ENCODE measurements around the gene RXRB.

- TF ChIP-seq POLR2AphosphoS5 (IDR thresholded peaks at IDR 0.05; ENCODE audit: low read depth) (peak; percentile 89), CTCF (IDR thresholded peaks at IDR 0.05; ENCODE audit: insufficient read depth, low read length) (no peak)
These were observed 48.7 kb upstream of the RXRB start for GRCh38 chr6:33248932-33249731.

All from HL-60 (cell line).